Neutrophil (primary cell): ENCODE measurements around the gene BABAM2.

Experiments
- H3K27ac ChIP-seq: fragments of 200-600 bp; sonication (generic); 2 replicates; pipeline ENCODE4 v1.5.1; 2016; ENCODE audit warnings: mild to moderate bottlenecking, moderate library complexity
- H3K27me3 ChIP-seq: fragments of 200-600 bp; sonication (generic); 2 replicates; pipeline ENCODE4 v1.6.0; 2016; ENCODE audit warnings: mild to moderate bottlenecking
- H3K36me3 ChIP-seq: fragments of 200-600 bp; sonication (generic); 2 replicates; pipeline ENCODE4 v1.5.1; 2017
- H3K4me1 ChIP-seq, 2 experiments: fragments of 200-600 bp in 1 of 2; sonication (generic) in 1 of 2; 1 replicate in 1 of 2; 2 replicates in 1 of 2; pipeline versions ENCODE4 v1.5.1 to v1.6.1; 2013 to 2016; ENCODE audit warnings: low read depth in 1 of 2, low read length in 1 of 2, mild to moderate bottlenecking in 1 of 2, moderate library complexity in 1 of 2; ENCODE audit not compliant: control insufficient read depth in 1 of 2, insufficient read depth in 1 of 2
- H3K4me3 ChIP-seq, 2 experiments: fragments of 200-600 bp in 1 of 2; sonication (generic) in 1 of 2; 1 replicate in 1 of 2; 2 replicates in 1 of 2; pipeline ENCODE4 v1.5.1; 2013 to 2016; ENCODE audit warnings: low read depth in 1 of 2, low read length in 1 of 2, mild to moderate bottlenecking in 1 of 2, moderate library complexity in 1 of 2
- H3K9me3 ChIP-seq: fragments of 200-600 bp; sonication (generic); 2 replicates; pipeline ENCODE4 v1.5.1; 2016
- CTCF ChIP-seq: fragments of 200-600 bp; sonication (generic); IDR thresholded peaks from 2 replicates; pipeline ENCODE4 v1.5.1; 2016; ENCODE audit warnings: antibody characterized with exemption

Gene BABAM2

GRCh38 chr2:28068088-28068487 is 177.6 kb downstream of the BABAM2 start:
- Histone ChIP-seq H3K4me1 (peaks cover 0 to 4% of the 10 kb centered on the region in 2 experiments), H3K4me3 (no peak overlapping the region), H3K36me3 (no peaks in the 10 kb centered on the region), H3K27me3 (no peaks in the 10 kb centered on the region), H3K27ac (no peak overlapping the region), H3K9me3 (no peaks in the 10 kb centered on the region)
- TF ChIP-seq CTCF: no peak

- Histone ChIP-seq H3K4me3 (no peak overlapping the region), H3K9me3 (no peaks in the 10 kb centered on the region), H3K27ac (no peak overlapping the region), H3K36me3 (no peaks in the 10 kb centered on the region), H3K27me3 (no peaks in the 10 kb centered on the region), H3K4me1 (peaks cover 0 to 4% of the 10 kb centered on the region in 2 experiments)
- no peak for TF ChIP-seq CTCF
These were observed 178.0 kb downstream of the BABAM2 start for GRCh38 chr2:28068527-28068926.

- Histone ChIP-seq H3K9me3 (no peaks in the 10 kb centered on the region), H3K4me1 (peaks cover 0 to 4% of the 10 kb centered on the region in 2 experiments), H3K27ac (no peak overlapping the region), H3K4me3 (no peak overlapping the region), H3K36me3 (no peaks in the 10 kb centered on the region), H3K27me3 (no peaks in the 10 kb centered on the region)
- no peak for TF ChIP-seq CTCF
These were observed 180.7 kb downstream of the BABAM2 start for GRCh38 chr2:28071221-28071620.

GRCh38 chr2:28074137-28074536 is 183.6 kb downstream of the BABAM2 start:
- no peak overlapping the region for H3K27ac ChIP-seq
- H3K9me3 ChIP-seq: no peaks in the 10 kb centered on the region

GRCh38 chr2:28080911-28081310 is 190.4 kb downstream of the BABAM2 start:
- H3K9me3 ChIP-seq: no peaks in the 10 kb centered on the region
- no peak for TF ChIP-seq CTCF
- H3K4me1 ChIP-seq: peaks cover 13 to 24% of the 10 kb centered on the region in 2 experiments
- no peak overlapping the region for H3K27ac ChIP-seq
- H3K27me3 ChIP-seq: no peaks in the 10 kb centered on the region
- no peak overlapping the region for H3K4me3 ChIP-seq
- H3K36me3 ChIP-seq: no peaks in the 10 kb centered on the region

More at GRCh38 chr2:28074137-28074536, 183.6 kb downstream of the BABAM2 start:
- H3K4me1 ChIP-seq: no peaks in the 10 kb centered on the region
- no peak for TF ChIP-seq CTCF
- H3K36me3 ChIP-seq: no peaks in the 10 kb centered on the region
- H3K27me3 ChIP-seq: no peaks in the 10 kb centered on the region
- H3K4me3 ChIP-seq: no peak overlapping the region

- H3K4me1 ChIP-seq: peaks cover 13 to 24% of the 10 kb centered on the region in 2 experiments
- no peaks in the 10 kb centered on the region for H3K36me3 ChIP-seq
- no peak overlapping the region for H3K27ac ChIP-seq
- H3K4me3 ChIP-seq: no peak overlapping the region
- no peaks in the 10 kb centered on the region for H3K27me3 ChIP-seq
- no peak for TF ChIP-seq CTCF
- no peaks in the 10 kb centered on the region for H3K9me3 ChIP-seq
These were observed 191.6 kb downstream of the BABAM2 start for GRCh38 chr2:28082131-28082530.
